ENCODE results near the gene PIF1.

Gene PIF1

GRCh38 chr15:64857421-64857820, 32.0 kb upstream of the PIF1 start:
- H3K36me3 ChIP-seq (ENCODE audit: control insufficient read depth, insufficient read depth, low read length) = no peaks in the 10 kb centered on the region
- H3K9ac ChIP-seq (ENCODE audit: low read length) = no peak overlapping the region
- peaks cover 36% of the 10 kb centered on the region for H3K4me1 ChIP-seq (ENCODE audit: control insufficient read depth, insufficient read depth, low read length)

DNA sequence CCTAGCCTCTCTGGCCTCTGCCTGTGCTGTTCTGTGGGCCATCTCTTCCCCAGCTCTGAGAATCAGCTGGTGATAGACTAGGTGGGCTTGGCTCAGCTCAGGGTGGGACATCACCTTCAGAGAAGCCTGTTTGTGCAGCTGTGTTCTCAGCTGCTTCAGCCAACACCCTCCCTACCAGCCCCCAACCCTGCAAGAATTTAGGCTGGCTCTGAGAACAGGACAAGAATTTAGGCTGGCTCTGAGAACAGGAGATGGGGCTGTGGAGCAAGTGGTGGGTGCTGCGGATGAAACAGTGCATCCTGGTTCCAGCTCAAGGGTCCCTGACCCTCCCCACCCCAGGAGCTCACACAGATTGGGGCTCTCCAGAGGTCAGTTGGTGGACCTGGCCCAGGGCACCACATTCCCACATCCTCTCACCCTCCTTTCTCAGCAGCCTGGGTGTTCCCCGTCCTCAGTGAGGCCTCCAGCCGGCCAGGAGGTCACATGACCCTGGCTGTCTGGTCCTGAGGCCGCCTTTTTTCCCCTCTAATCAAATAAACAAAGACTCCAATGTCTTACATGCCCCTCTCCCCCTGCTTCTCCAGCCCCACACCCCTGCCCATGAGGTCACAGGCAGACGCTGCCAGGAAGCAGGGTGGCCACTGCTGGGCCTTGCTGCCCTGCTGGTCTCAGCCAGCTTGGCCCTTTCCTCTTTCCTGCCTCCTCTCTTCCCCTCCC, 31.1 kb upstream of the PIF1 start:
- H3K4me3 ChIP-seq (ENCODE audit: low read length) = no peak overlapping the region
- H3K4me1 ChIP-seq (ENCODE audit: control insufficient read depth, insufficient read depth, low read length) = peaks cover 36% of the 10 kb centered on the region
- no peaks in the 10 kb centered on the region for H3K9me3 ChIP-seq (ENCODE audit: control insufficient read depth, low read length)
- no peak overlapping the region for H3K9ac ChIP-seq (ENCODE audit: low read length)
- H3K27me3 ChIP-seq (ENCODE audit: control insufficient read depth, insufficient read depth, low read length) = no peaks in the 10 kb centered on the region
- H3K36me3 ChIP-seq (ENCODE audit: control insufficient read depth, insufficient read depth, low read length) = no peaks in the 10 kb centered on the region

More at GRCh38 chr15:64857421-64857820, 32.0 kb upstream of the PIF1 start:
- Histone ChIP-seq H3K27me3 (ENCODE audit: control insufficient read depth, insufficient read depth, low read length) (no peaks in the 10 kb centered on the region), H3K4me3 (ENCODE audit: low read length) (no peak overlapping the region), H3K9me3 (ENCODE audit: control insufficient read depth, low read length) (no peaks in the 10 kb centered on the region)

DNA sequence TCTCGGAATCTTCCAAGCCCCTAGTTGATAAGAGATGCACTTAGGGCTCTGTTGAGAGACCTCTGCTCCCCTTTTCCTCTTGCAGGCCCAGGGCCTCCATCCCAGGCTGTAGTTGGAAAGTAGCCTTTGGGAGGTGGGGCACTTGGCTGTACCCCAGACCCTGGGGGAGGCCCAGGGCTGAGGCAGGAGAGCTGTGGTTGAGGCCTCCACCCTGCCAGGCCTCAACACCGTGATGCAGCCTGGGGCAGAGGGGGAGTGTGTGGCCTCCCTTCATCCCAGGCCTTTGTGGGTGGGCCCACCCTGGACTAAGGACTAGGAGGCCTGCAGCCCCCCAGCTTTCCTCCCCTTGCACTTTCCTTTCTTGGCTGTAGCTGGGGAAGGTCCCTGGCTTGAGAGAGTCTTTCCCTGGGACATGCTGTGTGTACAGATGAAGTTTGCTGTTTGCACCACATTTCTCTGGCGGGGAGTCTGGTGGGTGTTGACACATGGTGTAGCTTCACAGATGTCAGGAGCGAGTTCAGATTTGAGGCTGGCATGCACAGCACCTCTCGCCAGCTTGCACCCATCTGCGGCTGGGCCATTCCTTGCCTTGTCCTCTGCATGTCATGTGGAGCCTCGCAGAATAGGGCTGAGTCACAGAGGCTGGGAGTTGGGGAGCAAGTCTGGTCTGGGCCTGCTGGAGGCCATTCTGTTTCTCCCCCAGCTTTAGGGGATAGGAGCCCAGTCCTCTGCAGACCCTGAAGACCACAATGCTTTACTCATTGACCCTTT, 29.9 kb upstream of the PIF1 start:
- H3K36me3 ChIP-seq (ENCODE audit: control insufficient read depth, insufficient read depth, low read length) = no peaks in the 10 kb centered on the region
- no peaks in the 10 kb centered on the region for H3K27me3 ChIP-seq (ENCODE audit: control insufficient read depth, insufficient read depth, low read length)
- peaks cover 42% of the 10 kb centered on the region for H3K4me1 ChIP-seq (ENCODE audit: control insufficient read depth, insufficient read depth, low read length)
- H3K9me3 ChIP-seq (ENCODE audit: control insufficient read depth, low read length) = no peaks in the 10 kb centered on the region
- no peak overlapping the region for H3K9ac ChIP-seq (ENCODE audit: low read length)
- H3K4me3 ChIP-seq (ENCODE audit: low read length) = no peak overlapping the region

- Histone ChIP-seq H3K9me3 (ENCODE audit: control insufficient read depth, low read length) (no peaks in the 10 kb centered on the region), H3K9ac (ENCODE audit: low read length) (no peak overlapping the region)
Observed at GRCh38 chr15:64854526-64854925, 29.1 kb upstream of the PIF1 start.

DNA sequence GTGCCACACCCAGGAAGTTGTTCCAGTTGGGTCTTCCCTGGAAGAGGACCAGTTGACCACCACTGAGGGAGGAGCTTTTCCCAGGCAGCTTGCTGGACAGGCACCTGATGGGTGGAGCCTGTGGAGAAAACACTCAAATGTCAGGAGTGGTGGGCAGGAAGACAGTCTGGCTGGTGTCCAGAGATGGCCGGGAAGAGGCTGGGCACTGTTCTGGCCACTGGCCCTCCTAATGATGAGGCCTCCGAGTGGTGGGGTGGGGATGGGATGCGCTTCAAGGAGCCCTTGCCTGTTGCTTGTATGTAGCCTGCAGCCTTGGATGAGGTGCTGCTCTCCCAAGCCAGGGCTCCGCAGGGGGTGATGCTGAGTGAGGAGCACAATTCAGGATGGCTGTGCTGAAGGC, 28.6 kb upstream of the PIF1 start:
- Histone ChIP-seq H3K4me3 (ENCODE audit: low read length) (no peak overlapping the region), H3K9me3 (ENCODE audit: control insufficient read depth, low read length) (no peaks in the 10 kb centered on the region), H3K27me3 (ENCODE audit: control insufficient read depth, insufficient read depth, low read length) (no peaks in the 10 kb centered on the region), H3K9ac (ENCODE audit: low read length) (no peak overlapping the region), H3K36me3 (ENCODE audit: control insufficient read depth, insufficient read depth, low read length) (no peaks in the 10 kb centered on the region), H3K4me1 (ENCODE audit: control insufficient read depth, insufficient read depth, low read length) (peaks cover 42% of the 10 kb centered on the region)

More at GRCh38 chr15:64854526-64854925, 29.1 kb upstream of the PIF1 start:
- Histone ChIP-seq H3K27me3 (ENCODE audit: control insufficient read depth, insufficient read depth, low read length) (no peaks in the 10 kb centered on the region), H3K4me3 (ENCODE audit: low read length) (no peak overlapping the region), H3K4me1 (ENCODE audit: control insufficient read depth, insufficient read depth, low read length) (peaks cover 42% of the 10 kb centered on the region), H3K36me3 (ENCODE audit: control insufficient read depth, insufficient read depth, low read length) (no peaks in the 10 kb centered on the region)

DNA sequence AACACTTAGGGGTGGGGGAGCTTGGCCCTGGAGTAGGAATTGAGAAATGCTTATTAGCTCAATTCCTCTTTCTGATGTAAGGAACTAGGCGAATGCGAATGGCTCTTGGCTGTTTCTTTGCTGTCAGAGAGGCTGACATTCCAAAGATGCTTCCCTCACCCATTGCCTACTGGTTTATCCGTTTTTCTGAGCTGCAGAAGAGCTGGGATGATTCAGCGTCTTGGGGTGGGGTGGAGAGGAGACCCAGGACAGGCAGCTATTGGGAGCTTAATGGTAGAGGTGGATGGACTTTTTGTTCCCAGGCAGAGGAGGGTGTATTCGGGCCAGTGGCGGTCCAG, 26.0 kb upstream of the PIF1 start:
- Histone ChIP-seq H3K4me1 (ENCODE audit: control insufficient read depth, insufficient read depth, low read length) (peaks cover 23% of the 10 kb centered on the region), H3K9ac (ENCODE audit: low read length) (no peak overlapping the region), H3K9me3 (ENCODE audit: control insufficient read depth, low read length) (no peaks in the 10 kb centered on the region), H3K4me3 (ENCODE audit: low read length) (no peak overlapping the region), H3K36me3 (ENCODE audit: control insufficient read depth, insufficient read depth, low read length) (no peaks in the 10 kb centered on the region), H3K27me3 (ENCODE audit: control insufficient read depth, insufficient read depth, low read length) (no peaks in the 10 kb centered on the region)

- Histone ChIP-seq H3K9me3 (ENCODE audit: control insufficient read depth, low read length) (no peaks in the 10 kb centered on the region), H3K9ac (ENCODE audit: low read length) (no peak overlapping the region), H3K4me3 (ENCODE audit: low read length) (no peak overlapping the region), H3K27me3 (ENCODE audit: control insufficient read depth, insufficient read depth, low read length) (no peaks in the 10 kb centered on the region), H3K36me3 (ENCODE audit: control insufficient read depth, insufficient read depth, low read length) (no peaks in the 10 kb centered on the region), H3K4me1 (ENCODE audit: control insufficient read depth, insufficient read depth, low read length) (peaks cover 18% of the 10 kb centered on the region)
Observed at GRCh38 chr15:64850778-64851502, 25.5 kb upstream of the PIF1 start.

DNA sequence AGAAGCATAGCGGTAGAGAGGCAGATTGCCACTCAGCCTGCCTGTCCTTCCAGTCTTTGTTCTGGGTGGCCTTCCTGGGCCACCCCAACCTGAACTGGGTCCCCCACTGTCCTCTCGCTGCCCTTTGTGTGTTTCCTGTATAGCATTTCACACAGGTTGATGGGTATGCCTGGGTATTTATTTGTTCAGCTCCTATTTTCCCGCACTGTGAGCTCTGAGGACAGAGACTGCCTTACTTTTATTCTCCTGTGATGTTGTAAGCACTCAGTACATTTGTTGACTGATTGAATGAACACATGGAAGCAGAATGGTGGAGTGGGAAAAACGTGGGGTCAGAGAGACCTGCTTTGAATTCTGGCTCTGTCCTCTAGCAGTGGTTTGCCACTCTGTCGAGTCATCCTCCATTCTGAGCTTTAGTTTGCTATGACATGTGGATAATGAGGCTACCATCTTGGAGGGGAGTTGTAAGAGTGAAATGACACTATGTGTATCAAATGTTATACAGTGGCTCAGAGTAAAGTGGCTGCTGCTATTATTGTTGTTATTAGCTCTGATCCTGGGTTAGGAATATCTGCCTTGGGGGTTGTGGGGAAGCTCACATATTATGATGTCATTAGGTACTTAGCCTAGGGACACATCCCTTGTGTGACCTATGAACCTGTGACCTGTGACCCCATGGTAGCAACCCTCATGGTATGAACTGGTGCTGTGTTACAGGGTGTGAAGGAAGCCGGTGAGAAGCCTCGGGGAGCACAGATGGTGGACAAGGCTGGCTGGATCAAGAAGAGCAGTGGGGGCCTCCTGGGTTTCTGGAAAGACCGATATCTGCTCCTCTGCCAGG, 22.6 kb upstream of the PIF1 start:
- H3K9ac ChIP-seq (ENCODE audit: low read length) = no peak overlapping the region
- no peak overlapping the region for H3K4me3 ChIP-seq (ENCODE audit: low read length)
- peaks cover 6% of the 10 kb centered on the region for H3K4me1 ChIP-seq (ENCODE audit: control insufficient read depth, insufficient read depth, low read length)

GRCh38 chr15:64847448-64847847, 22.0 kb upstream of the PIF1 start:
- H3K27me3 ChIP-seq (ENCODE audit: control insufficient read depth, insufficient read depth, low read length) = no peaks in the 10 kb centered on the region
- no peak overlapping the region for H3K4me3 ChIP-seq (ENCODE audit: low read length)
- no peaks in the 10 kb centered on the region for H3K9me3 ChIP-seq (ENCODE audit: control insufficient read depth, low read length)
- no peaks in the 10 kb centered on the region for H3K36me3 ChIP-seq (ENCODE audit: control insufficient read depth, insufficient read depth, low read length)
- H3K9ac ChIP-seq (ENCODE audit: low read length) = no peak overlapping the region
- H3K4me1 ChIP-seq (ENCODE audit: control insufficient read depth, insufficient read depth, low read length) = peaks cover 6% of the 10 kb centered on the region

More for the DNA sequence above, 22.6 kb upstream of the PIF1 start:
- no peaks in the 10 kb centered on the region for H3K9me3 ChIP-seq (ENCODE audit: control insufficient read depth, low read length)
- H3K36me3 ChIP-seq (ENCODE audit: control insufficient read depth, insufficient read depth, low read length) = no peaks in the 10 kb centered on the region
- H3K27me3 ChIP-seq (ENCODE audit: control insufficient read depth, insufficient read depth, low read length) = no peaks in the 10 kb centered on the region

GRCh38 chr15:64847016-64847415, 21.6 kb upstream of the PIF1 start:
- H3K9me3 ChIP-seq (ENCODE audit: control insufficient read depth, low read length) = no peaks in the 10 kb centered on the region
- H3K4me3 ChIP-seq (ENCODE audit: low read length) = no peak overlapping the region
- H3K4me1 ChIP-seq (ENCODE audit: control insufficient read depth, insufficient read depth, low read length) = peaks cover 6% of the 10 kb centered on the region
- H3K9ac ChIP-seq (ENCODE audit: low read length) = no peak overlapping the region
- H3K27me3 ChIP-seq (ENCODE audit: control insufficient read depth, insufficient read depth, low read length) = peaks cover 3% of the 10 kb centered on the region
- no peaks in the 10 kb centered on the region for H3K36me3 ChIP-seq (ENCODE audit: control insufficient read depth, insufficient read depth, low read length)

DNA sequence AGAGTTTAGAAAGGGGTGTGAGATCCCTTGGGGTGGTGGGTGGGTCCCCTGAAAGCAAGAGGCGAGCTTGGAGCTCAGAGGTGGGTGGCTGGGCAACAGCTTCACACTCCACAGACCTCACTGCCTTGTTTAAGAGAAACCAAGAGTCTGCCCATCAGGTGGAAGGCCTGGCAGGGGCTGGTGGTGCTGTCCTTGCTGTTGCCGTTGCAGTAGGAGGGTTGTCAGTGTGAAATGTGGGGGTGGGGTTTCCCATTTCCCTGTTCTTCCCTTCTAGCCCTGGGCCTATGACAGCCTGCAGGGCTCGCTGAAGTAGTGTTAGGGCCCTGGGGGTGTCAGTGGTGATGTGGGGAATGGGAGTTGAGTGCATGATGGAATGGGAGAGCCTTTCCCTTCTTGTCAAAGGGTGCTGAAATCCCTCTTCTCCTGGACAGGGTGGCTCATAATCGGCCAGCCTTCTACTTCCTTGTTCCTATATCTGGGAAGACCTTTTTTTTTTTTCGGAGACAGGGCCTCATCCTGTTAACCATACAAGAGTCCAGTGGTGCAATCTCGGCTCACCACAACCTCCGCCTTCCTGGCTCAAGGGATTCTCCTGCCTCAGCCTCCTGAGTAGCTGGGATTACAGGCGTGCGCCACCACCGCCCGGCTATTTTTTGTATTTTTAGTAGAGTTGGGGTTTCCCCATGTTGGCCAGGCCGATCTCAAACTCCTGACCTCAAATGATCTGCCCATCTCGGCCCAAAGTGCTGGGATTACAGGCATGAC, 20.6 kb upstream of the PIF1 start:
- no peaks in the 10 kb centered on the region for H3K36me3 ChIP-seq (ENCODE audit: control insufficient read depth, insufficient read depth, low read length)
- no peaks in the 10 kb centered on the region for H3K9me3 ChIP-seq (ENCODE audit: control insufficient read depth, low read length)
- H3K4me1 ChIP-seq (ENCODE audit: control insufficient read depth, insufficient read depth, low read length) = peaks cover 8% of the 10 kb centered on the region
- peaks cover 3% of the 10 kb centered on the region for H3K27me3 ChIP-seq (ENCODE audit: control insufficient read depth, insufficient read depth, low read length)
- H3K9ac ChIP-seq (ENCODE audit: low read length) = no peak overlapping the region
- H3K4me3 ChIP-seq (ENCODE audit: low read length) = no peak overlapping the region
